ENCODE measurements around the gene RCSD1.

RCSD1 gene

DNA sequence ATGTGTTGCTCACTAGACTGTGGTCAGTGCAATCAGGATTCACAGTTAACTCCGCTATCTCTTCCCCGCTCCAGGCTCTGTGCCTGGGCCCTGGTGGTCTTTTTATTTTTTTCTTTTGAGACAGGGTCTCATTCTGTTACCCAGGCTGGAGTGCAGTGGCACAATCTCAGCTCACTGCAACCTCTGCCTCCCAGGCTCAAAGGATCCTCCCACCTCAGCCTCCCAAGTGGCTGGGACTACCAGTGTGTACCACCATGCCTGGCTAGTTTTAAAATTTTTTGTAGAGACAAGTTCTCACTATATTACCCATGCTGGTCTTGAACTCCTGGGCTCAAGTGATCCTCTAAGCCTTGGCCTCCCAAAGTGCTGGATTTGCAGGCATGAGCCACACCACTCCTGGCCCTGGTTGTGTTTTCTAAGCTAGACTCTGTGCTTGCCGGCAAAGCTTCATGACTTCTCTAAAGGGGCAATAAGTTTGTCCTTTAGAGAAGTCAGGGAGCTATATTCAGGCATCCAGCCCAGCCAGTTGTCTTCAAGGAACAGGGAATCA lies 1.4 kb downstream of the RCSD1 start:
- TF ChIP-seq, protein P1, sequence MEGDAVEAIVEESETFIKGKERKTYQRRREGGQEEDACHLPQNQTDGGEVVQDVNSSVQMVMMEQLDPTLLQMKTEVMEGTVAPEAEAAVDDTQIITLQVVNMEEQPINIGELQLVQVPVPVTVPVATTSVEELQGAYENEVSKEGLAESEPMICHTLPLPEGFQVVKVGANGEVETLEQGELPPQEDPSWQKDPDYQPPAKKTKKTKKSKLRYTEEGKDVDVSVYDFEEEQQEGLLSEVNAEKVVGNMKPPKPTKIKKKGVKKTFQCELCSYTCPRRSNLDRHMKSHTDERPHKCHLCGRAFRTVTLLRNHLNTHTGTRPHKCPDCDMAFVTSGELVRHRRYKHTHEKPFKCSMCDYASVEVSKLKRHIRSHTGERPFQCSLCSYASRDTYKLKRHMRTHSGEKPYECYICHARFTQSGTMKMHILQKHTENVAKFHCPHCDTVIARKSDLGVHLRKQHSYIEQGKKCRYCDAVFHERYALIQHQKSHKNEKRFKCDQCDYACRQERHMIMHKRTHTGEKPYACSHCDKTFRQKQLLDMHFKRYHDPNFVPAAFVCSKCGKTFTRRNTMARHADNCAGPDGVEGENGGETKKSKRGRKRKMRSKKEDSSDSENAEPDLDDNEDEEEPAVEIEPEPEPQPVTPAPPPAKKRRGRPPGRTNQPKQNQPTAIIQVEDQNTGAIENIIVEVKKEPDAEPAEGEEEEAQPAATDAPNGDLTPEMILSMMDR (IDR thresholded peaks at IDR 0.05; ENCODE audit: extremely low read depth, insufficient read depth, missing control alignments) = no peak
- DNase-seq (ENCODE audit: low spot score) = no peak
- in situ Hi-C loops (cut with MboI; ENCODE audit: low pct_unique_long_range_greater_than_20kb, low sequenced_read_pairs, unreplicated experiment) = no loop called here

DNA sequence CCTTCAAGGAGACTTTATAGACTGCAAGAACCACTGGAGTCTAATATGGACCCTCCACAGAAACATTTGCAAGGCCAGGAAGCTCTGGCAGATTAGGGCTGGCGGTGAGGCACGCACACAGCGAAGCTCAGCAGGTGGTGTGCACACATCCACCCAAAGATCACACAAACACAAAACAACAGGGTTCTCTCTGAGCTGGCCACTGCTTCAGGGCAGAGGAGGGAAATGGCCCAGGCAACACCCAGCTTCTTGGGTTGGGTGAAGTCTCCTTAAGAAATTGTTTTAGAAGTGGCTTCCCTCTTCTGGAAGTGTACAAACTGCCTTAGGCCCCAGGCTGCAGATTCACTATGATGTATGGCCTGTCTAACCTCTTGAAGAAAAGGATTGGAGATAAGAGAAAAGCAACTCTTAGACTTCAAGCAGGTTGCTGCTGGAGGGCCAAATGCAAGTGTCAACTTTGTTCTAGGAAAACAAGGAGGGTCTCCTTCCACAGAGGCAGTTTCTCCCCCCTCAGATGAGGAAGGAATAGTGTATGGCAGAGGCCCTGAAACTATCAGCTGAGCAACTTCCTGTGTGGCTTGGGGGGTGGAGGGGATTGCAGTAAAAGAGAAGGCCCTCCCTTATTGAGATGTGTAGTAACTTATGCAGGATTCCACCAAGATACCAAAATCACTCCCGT lies 2.0 kb downstream of the RCSD1 start:
- DNase-seq (ENCODE audit: low spot score) = no peak
- TF ChIP-seq, protein P1 (IDR thresholded peaks at IDR 0.05; ENCODE audit: extremely low read depth, insufficient read depth, missing control alignments) = no peak
- in situ Hi-C loops (cut with MboI; ENCODE audit: low pct_unique_long_range_greater_than_20kb, low sequenced_read_pairs, unreplicated experiment) = no loop called here

DNA sequence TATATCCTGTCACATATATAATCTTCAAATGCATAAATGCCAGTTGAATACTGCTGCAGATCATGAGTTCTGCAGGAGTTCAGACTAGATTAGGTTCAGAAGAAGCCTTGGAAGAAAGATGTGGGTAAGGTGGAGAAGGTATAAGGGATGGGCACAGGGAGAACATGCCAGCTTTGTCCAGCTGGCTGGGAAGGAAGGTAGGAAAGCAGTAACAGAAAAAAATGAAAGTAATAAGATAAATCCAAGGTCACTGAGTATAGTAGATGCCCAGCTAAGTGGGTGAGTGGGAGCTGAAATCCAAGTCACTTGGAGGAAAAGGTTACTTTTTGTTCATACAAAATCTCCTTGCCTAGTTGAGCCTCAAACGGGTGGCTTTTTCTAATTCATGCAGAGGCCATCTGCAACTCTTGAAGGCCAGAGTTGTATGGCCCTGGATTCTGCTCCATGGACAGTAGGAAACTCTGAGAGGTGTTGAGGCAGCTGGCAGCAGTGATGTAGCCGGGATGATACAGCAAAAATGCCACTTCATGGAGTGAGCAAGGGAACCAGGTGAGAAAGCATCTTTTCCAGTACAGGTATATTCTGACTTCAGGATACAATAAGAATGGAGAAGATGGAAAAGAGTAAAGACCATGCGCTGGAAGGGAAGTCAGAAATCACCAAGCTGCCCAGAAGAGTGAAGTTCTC lies 3.4 kb downstream of the RCSD1 start:
- TF ChIP-seq, protein P1 (IDR thresholded peaks at IDR 0.05; ENCODE audit: extremely low read depth, insufficient read depth, missing control alignments) = no peak
- in situ Hi-C loops (cut with MboI; ENCODE audit: low pct_unique_long_range_greater_than_20kb, low sequenced_read_pairs, unreplicated experiment) = no loop called here
- no peak for DNase-seq (ENCODE audit: low spot score)

DNA sequence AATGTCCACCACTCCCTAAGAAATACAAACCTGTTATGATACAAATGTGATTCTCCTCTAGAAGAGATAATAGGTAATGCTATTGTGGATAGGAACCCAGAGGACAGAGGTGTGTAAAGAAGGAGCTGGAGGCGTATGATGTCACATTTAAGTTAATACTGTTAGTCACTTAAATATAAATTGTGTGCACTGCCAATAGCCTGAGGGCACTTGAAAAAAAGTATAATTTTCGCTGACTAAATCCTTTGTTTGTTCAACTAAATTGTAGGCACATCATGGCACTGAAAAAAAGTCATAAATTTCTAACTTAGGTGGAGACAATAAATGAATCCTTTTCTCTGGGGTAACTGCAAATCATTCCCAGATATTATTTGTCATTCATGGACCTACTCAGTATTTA lies 4.4 kb downstream of the RCSD1 start:
- DNase-seq (ENCODE audit: low spot score) = no peak
- in situ Hi-C loops (cut with MboI; ENCODE audit: low pct_unique_long_range_greater_than_20kb, low sequenced_read_pairs, unreplicated experiment) = no loop called here
- TF ChIP-seq, protein P1 (IDR thresholded peaks at IDR 0.05; ENCODE audit: extremely low read depth, insufficient read depth, missing control alignments) = no peak

DNA sequence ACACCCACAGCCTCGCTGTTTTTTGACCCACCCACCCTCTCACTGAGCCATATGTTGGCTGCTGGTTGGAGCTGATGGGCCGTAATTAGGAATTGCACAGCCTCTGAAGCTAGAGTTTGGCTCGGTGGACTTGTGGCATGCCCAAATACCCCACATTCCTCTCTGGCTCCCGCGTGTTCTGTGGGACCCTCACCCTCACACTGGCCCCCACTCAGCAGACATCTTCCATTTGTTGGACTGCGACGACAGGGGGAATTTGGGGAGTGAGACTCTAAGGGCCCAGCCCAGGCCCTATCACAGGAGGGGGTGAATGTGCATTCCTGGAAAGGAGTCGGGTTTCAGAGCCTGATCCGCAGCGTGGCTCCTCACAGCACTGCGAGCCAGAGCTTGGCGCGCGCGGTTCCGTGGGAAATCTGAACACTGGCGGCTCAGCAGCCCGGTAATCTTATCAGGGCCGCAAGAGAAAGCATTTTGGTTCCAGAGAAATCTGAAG lies 5.2 kb downstream of the RCSD1 start:
- in situ Hi-C loops (cut with MboI; ENCODE audit: low pct_unique_long_range_greater_than_20kb, low sequenced_read_pairs, unreplicated experiment) = no loop called here
- no peak for DNase-seq (ENCODE audit: low spot score)
- TF ChIP-seq, protein P1 (IDR thresholded peaks at IDR 0.05; ENCODE audit: extremely low read depth, insufficient read depth, missing control alignments) = no peak

DNA sequence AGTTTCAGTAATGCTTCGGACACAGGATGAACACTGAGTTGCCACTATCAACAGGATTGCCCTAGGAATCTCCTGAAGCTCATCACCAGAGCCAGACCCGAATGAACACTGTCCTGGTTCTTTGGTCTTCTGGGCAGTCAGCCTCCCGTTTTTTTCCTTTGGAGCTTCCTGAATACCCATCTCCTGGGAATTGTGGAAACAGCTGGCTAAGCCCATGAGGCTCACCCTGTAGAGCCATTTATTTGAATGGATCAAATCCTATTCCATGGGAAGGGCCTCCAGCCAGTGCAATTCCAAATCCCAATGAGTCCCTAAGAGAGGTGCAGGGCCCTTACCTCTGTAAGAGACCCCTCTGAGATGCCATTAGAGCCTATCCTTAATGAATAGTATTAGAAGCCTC lies 5.9 kb downstream of the RCSD1 start:
- no peak for DNase-seq (ENCODE audit: low spot score)
- in situ Hi-C loops (cut with MboI; ENCODE audit: low pct_unique_long_range_greater_than_20kb, low sequenced_read_pairs, unreplicated experiment) = no loop called here
- TF ChIP-seq, protein P1 (IDR thresholded peaks at IDR 0.05; ENCODE audit: extremely low read depth, insufficient read depth, missing control alignments) = no peak

Measured in GM13977 (cell line).